Left renal pelvis (tissue), 4 donors: Measurements from ENCODE around the gene RSBN1. TPM values are rescaled to one million over a fixed set of nuclear protein-coding genes. Genes with fewer than 3 reads are reported as not detected.
"Not testable (repeated sequence)": the region's sequence is repeated elsewhere in the genome, so short reads cannot be mapped to it uniquely, and the experiment has no call there.

Experiments used
- DNase-seq, 4 donors: peaks; one replicate each; pipeline ENCODE4 v3.0.0-alpha.2; 2013; ENCODE audit warnings: low read depth in 4 of 4, low spot score in 3 of 4
- polyA plus RNA-seq, 4 donors: library from polyadenylated mRNA; unstranded; fragments of 120-200 nt; gene quantifications; one replicate each; pipeline ENCODE4 v1.2.1, GENCODE V29; 2013; ENCODE audit not compliant: insufficient read length in 4 of 4

RSBN1 gene
- polyA plus RNA-seq, 4 donors: 24.3 to 31.5 (median 27.3) TPM

DNA sequence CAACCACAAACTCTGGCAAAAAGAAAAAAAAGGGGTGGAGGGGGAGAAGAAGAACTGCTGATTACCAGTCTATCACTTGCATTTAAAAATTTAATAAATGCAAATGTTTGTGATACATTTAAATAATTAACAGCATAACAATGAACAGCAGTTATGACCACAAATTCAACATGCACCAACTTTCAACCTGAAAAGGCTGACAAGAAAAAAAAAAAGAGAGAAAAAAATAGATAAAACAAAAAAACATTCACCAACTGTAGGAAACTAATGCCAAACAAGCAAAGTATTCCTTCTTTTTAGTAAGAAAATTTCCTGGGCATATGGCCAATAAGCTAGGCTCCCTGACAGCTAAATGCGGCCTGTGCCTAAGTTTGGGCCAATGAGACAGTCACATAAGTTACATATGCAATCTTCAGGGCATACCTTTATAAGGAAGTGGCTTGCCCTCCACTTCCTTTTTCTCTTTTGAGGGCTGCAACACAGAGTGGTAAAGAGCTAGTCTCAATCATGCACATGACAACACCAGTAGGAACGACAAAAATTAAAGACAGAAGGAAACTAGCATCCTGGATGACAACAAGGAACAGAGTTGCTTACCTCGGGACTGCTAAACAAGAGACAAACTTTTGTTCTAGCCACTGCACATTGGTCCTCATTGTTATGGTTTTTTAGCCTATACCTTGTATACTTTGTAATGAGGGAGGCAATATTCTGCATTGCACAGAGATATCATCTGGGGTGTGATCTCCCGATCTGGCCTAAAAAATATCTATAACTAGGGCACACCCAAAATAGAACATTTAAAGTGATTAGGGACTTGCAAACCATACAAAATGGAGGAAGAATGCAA, 28.8 kb downstream of the RSBN1 start:
- DNase-seq: no peak

DNA sequence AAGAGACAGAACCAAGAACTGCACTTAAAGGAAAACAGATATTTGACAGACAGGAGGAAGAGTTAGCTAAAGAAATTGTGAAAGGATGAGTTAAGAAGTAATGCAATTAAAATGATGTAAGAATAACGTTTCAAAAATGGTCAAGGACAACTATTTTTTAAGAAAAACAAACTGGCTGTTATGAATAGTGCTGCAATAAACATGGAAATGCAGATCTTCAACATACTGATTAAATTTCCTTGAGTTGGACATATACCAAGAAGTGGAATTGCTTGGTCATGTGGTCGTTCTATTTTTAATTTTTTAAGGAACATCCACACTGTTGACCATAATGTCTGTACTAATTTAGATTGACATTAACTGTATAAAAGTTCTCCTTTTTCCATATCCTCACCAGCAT, 29.9 kb downstream of the RSBN1 start:
- no peak for DNase-seq

DNA sequence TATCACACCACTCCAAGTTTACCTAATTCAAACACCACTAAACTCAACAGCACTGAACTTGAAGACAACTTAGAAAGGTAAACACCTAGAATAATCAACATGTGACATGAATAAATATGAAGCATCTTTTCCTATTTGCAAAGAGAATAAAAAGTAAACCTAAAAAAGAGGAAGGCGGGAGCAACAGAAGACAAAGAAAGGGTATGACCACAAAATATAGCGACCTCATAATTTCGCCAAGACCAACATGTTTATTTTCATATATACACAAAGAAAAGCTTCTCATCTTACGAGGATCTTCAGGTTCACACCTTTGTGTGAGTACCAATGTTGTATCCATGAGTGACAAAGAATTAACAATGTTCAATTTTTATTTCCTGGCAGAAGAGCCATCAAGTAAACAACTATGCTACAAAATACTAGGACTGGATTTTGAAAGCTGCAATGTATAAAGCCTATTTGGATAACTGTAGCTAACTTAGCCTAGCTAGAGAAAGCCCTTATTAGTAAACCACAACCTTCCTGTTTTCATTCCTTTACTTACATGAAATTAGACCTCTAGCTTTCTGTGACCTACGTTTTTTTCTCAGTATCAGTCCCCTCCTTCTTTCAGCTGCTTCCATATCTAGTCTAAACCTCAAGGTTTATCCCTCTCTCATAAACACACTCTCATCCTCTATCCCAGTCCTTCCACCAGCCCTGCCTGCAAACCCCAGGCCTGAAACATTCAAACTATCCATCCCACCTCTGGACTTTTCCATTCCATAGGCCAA, 31.7 kb downstream of the RSBN1 start:
- DNase-seq: no peak

DNA sequence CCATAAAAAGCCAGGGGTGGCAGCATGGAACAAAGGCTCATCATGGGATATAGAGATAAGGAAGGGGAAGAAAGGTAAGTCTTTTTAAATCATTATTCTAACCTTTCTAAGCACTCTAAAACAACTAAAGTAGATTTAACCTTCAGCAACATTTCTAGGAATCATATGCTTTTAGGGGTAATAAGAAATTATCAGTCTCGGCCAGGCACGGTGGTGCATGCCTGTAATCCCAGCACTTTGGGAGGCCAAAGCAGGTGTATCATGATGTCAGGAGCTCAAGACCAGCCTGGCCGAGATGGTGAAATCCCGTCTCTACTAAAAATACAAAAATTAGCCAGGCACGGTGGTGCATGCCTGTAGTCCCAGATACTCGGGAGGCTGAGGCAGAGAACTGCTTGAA, 32.7 kb downstream of the RSBN1 start:
- no peak for DNase-seq

DNA sequence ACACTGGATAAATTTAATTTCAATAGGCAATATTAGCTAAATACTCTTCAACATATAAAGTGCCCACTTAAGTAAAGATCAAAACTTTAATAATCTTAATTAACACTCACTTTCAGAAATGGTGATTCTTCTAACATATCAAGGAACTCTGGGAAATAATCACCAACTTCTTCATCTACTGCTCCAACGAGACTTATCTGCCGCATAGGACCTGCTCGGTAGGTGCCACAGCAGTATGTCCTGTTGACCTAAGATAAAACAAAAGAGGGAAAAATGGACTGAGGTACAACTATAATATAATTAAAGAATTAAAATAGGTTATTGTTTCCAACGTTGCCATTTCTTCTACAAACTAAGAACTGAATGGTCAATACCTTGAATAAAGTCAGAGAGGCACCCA, 34.7 kb downstream of the RSBN1 start:
- no peak for DNase-seq

DNA sequence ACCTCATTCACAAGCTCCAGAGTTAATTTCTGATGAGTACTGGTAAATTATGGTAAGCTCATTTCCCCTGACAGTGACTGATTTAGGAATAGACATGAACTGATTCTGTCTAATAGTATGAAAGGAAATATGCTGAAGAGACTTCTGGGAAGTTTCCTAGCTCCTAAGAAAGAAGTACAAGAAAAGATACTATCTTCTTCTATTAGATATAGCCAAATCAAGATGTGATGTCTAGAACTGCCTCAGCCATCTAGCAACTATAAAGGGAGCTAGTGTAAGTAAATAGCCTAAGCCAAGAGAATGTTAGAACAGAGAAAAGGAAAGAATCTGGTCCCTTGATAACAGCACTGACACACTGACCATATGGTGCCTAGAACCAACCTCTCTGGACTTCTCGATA, 42.2 kb downstream of the RSBN1 start:
- no peak for DNase-seq

DNA sequence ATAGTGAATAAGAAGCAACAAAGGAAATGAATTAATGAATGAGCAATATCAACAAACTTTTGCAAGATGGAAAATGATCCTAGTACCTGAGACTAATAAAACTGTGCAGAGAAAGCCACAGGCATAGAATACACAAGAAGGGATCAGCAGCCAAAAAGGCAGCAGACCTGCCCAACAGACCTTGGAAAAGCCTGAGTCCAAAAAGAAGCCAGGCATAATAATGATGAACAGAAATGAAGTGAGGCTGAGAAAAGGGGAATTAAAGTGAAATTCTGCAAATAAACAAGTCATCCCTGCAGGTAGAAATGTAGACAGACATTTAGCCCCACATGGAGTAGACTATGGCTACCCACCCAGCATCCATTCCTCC, 42.7 kb downstream of the RSBN1 start:
- no peak for DNase-seq

DNA sequence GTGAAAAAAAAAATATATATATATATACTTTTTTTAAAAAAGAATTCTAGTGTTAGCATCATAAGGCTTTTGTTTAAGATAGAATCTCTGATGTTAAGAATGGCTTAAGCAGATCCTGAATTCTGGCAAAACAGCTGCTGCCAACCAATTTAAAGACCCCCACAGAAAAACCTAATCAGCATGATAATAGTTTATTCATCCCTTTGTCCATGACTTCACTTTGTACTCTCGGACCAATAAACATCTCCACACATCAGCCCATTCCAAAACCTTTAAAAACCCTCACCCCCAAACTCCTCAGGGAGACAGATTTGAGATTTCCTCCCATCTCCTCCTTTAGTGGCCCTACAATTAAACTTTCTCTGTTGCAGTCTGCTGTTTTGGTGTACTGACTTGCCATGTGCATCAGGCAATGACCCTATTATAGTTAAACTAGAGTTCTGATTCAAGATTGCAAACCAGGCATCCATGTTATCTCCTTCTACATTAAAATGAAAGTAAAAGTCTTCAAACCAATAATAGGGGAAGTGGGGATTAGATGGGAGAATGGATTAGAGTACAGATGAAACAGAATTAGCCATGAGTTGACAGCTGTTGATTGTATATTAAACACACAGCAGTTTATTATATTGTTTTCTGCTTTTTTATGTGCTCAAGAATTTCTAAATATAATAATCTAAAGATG, 43.2 kb downstream of the RSBN1 start:
- DNase-seq: no peak

DNA sequence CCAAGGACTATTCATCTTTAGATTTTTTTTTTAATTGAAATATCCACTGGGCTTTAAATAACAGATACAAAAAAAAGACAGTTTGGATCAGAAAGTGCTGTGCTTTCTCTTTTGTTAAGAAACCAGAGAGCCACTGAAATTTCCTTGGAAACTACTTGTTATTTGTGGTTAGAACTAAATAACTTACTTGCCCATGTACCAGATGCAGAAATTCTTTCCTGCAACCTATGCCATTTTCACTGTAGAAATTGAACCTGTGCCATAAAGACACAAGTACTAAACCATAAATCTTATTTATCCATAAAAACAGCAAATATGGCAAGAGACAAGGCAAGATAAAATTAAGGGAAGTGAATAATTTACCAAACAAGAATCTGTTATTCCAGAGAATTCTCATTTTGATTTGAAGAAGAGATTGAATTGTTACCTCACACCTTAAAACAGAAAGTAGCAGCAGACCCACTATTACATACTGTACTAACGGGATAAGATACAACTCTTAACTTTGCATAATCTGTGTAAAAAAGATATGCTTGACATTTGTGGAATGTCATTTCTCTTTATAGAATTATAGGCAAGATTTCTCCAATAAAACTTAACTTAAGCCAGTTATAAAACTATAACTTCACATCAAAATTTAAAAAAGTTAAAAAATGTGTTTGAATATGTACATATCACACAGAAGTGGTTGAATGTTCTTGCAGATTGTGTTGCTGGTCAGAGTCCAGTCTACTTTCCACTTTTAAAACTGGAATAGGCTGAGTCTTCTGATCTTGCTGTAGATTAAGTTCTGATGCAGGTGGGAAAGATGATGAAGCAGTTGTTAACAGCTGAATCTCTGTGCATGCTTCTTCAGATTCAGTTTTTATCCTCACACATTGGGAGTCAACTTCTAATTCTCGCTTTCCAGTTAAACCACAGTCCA, 46.7 kb downstream of the RSBN1 start:
- no peak for DNase-seq

DNA sequence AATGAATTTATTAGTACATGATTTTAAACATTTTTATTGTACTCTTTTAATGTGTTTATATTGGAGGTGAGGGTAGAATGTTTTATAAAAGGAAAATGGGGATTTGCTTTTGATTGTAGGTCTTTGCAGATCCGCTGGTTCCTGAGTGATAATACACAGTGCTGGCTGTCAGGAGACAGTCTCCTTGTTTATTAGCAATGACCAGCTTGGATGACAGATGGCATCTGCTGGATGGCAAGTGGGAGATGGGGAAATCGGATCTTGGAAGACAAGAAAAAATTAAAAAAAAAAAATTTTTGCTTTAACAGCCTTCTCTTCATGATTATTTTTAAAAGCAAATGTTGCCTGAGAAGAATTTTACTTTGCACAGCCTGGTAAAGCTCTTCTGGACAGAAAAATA, 48.6 kb downstream of the RSBN1 start:
- DNase-seq: no peak

DNA sequence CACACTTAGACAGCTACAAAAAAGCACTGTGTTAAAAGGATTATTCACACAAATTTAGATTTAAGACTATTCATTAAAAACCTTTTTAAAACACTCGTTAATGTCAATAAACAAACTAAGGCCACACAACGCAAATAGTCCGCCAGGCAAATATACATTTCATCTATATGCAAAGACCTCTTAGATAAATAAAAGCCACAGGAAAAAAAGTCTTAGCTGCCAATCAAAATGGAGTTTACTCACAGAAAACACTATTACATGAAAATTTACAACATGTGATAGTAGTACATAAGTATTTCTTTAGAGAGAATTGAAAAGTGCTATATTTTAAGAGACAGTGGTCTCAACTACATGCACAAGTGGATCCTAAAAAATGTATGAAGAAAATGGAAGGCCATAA, 50.3 kb downstream of the RSBN1 start:
- DNase-seq: no peak

DNA sequence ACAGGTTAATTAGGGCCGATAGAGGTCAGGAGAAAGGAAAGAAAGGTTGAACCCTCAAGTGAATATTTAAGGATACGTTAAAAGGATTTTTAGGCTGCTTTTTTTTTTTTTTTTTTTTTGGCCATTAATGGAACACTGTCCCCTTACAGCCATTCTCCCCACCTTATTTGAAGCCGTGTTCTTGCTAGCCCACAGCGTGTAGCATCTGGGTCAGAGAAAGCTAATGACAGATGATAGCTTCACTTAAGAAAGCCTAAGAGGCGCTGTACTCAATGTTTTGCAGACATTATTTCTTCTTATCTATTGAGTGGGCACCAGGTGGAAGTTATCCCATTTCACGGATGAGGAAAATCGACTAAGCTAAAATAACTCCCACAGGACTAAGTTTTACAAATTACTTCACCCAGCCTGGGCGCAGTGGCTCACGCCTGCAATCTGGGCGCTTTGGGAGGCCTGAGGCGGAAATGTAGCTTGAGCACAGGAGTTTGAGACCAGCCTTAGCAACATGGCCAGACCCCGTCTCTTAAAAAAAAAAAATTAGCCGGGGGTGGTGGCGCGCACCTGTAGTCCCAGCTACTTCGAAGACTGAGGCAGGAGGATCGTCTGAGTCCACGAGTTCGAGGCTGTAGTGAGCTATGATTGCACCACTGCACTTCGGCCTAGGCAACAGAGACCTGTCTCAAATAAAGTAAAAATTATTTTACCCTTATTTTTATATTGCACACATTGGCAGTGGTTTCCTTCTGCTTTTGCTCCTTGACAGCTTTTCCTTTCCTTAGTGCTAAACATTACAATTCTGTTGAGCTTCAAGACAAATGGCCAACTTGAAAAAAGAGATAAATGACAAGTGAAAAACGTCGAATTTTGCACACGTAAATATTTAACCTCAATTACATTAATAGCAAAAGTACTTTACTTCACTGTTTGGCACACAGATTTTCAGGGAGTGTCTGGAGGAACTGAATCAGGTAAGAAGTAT, 51.9 kb downstream of the RSBN1 start:
- no peak for DNase-seq

DNA sequence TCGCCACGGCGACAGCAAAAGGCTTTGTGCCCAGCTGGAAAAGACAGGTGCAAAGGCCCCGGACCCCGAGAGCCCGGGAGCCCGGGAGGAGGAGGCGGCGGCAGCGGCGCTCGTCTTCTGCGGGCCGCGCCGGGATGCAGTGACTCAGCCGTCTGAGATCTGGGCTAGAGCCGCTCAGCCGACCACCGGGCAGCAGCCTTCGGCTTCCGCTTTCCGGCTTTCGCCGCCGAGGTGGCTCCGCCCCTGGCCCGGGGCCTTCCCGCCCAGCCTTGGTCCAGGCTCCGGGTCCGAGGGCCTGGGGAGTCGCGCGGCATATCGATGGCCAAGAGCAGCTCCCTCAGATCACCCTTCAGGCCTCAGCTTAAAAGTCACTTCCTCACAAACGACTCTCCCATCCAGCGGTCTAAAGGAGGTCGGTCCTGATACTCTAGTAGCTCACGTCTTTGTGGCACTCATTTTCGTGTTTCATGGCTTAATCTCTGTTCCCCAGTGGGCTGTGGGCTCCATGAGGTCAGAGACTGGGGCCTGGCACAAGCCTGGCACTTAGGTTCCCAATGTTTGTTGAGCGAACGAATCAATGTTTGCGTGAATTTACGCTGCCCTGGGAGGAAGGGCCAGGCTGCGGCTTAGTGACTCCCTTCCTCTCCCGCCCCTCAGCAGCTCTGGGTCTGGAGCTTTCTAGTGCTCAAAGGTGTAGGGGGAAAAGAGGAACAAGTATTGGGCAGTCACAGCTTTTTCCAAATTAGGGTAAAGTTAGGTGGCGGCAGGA, 52.8 kb downstream of the RSBN1 start, which contains the start of gene PHTF1:
PHTF1 (minus strand) TSS at position 154 of the 769 bp plus-strand sequence. CDS start 783 bp downstream, outside the sequence.
- DNase-seq: peak in 3 of 4 donors; percentile 40 to 56 (median 49)

DNA sequence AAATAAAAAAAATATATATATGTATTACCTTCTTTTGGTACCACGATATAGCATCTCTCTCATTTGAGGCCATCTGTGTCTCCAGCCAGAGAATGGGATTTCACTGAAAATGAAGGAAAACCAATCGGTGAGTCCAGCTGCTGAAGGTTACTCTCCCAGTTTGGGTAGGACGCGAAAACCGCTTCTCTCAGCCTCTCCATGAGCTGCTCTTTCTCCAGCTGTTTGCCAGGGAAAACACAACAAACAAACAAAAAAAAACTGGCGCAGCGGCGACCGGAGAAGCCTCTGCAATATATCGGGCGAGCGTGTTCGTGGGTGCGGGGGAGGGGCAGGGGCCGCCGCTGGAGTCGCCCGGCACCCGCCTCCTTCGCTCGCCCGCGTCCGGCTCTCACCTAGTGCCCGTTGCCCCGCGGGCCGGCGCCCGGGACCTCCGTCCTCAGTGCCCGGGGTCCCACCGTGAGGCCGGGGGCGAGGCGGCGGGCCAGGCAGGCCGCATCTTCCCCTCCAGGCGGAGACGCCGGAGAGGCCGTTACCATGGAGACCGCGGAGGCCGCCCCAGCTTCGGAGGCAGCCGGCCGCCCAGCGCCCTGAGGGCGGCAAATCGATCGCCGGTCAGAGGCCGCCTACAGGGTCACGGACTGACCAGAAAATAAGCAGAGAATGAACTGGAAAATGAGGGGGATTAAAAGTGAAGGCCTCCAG, 53.5 kb downstream of the RSBN1 start:
- DNase-seq: peak in 3 of 4 donors; percentile 16 to 30 (median 22)

DNA sequence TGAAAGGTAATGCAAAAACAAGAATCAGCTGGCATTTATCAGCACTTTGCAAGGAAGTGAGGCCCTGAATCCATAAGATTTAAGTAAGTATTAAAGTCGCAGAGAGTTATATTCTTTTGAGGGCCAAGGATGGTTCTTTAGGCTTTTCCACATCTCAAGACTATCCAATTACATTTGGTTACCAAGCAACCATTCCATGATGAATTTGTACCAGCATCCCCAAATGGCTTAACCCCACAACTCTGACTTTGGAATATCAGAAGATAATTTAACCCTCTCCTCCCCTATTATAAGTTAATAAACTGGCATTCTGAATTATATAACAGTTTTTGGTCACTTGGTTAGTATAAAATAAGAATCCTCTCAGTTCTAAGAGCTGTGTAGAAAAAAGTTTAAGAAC, 55.8 kb downstream of the RSBN1 start:
- no peak for DNase-seq

DNA sequence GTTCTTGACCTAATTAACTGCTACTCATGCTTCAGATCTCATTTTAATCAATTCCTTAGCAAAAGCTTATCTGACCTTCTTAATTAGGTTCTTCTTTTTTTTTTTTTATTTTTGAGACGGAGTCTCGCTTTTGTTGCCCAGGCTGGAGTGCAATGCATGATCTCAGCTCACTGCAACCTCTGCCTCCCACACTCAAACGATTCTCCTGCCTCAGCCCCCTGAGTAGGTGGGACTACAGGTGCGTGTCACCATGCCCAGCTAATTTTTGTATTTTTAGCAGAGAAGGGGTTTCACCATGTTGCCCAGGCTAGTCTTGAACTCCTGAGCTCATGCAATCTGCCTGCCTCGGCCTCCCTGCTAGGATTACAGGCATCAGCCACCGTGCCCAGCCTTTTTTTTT, 58.9 kb downstream of the RSBN1 start:
- DNase-seq: not testable (repeated sequence)

DNA sequence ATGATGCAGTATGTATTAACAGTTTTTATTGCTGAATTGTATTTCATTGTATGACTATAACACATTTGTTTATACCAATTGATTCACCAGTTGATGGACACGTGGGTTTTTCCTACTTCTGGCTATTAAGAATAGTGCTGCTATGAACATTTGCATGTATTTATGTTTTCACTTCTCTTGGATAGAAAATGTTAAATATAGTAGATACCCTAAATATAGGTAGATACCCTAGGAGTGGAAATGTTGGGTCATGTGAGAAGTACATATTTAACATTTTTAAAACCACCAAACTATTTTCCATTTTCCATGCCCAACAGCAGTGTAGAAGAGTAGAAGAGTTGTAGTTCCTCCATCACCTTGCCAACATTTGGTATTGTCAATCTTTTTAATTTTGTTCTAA, 60.8 kb downstream of the RSBN1 start:
- no peak for DNase-seq

DNA sequence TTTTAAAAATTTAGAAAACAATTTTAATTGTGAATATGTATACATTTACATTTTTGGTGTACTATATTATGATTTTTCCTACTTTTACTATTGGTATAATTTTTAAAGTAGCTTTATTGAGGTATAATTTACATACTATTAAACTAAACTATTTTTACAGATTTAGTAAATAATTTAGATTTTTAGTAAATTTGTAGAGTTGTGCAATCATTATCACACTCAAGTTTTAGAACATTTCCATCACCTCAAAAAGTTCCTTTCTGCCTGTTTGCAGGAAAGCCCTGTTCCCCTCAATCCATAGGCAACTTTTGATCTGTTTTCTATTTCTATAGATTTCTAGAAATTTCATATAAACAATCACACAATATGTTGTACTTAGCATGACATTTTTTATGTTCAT, 61.2 kb downstream of the RSBN1 start:
- DNase-seq: no peak
